ENCODE results near the gene PSIP1. TPM values are rescaled to one million over a fixed set of nuclear protein-coding genes. Genes with fewer than 3 reads are reported as not detected.
A peak's percentile ranks its signal among the peaks of the same experiment; 100 is the strongest.

Gene PSIP1
- total RNA-seq, 1 donor from 2014 or later, result 103 TPM

- no peak for DNase-seq (ENCODE audit: low spot score in 2 of 2, unreplicated experiment in 2 of 2)
- no peaks in the 10 kb centered on the region for H3K27me3 Mint-ChIP-seq (ENCODE audit: low read depth)
- peaks cover 19% of the 10 kb centered on the region for H3K36me3 Mint-ChIP-seq
- H3K4me3 Mint-ChIP-seq, result no peak overlapping the region
- peaks cover 15% of the 10 kb centered on the region for H3K4me1 Mint-ChIP-seq
- H3K27ac Mint-ChIP-seq, result peak overlapping the region; percentile 17
- TF ChIP-seq CTCF (IDR thresholded peaks at IDR 0.05; ENCODE audit: unreplicated experiment), result peak; percentile 45
- no peaks in the 10 kb centered on the region for H3K9me3 Mint-ChIP-seq
These were observed 24.7 kb downstream of the PSIP1 start for GRCh38 chr9:15485836-15486666.

- no peak for DNase-seq (ENCODE audit: low spot score in 2 of 2, unreplicated experiment in 2 of 2)
- H3K9me3 Mint-ChIP-seq, result no peaks in the 10 kb centered on the region
- no peak for TF ChIP-seq CTCF (IDR thresholded peaks at IDR 0.05; ENCODE audit: unreplicated experiment)
These were observed 26.0 kb downstream of the PSIP1 start for GRCh38 chr9:15484802-15485201.

GRCh38 chr9:15482146-15482545 lies 28.6 kb downstream of the PSIP1 start:
- DNase-seq (ENCODE audit: low spot score in 2 of 2, unreplicated experiment in 2 of 2), result no peak
- Mint-ChIP-seq H3K9me3 (no peaks in the 10 kb centered on the region), H3K4me3 (no peak overlapping the region), H3K36me3 (peaks cover 10% of the 10 kb centered on the region), H3K27me3 (ENCODE audit: low read depth) (no peaks in the 10 kb centered on the region), H3K27ac (peak overlapping the region; percentile 63), H3K4me1 (peaks cover 16% of the 10 kb centered on the region)
- no peak for TF ChIP-seq CTCF (IDR thresholded peaks at IDR 0.05; ENCODE audit: unreplicated experiment)

More at GRCh38 chr9:15484802-15485201, 26.0 kb downstream of the PSIP1 start:
- no peaks in the 10 kb centered on the region for H3K27me3 Mint-ChIP-seq (ENCODE audit: low read depth)
- no peak overlapping the region for H3K27ac Mint-ChIP-seq
- H3K4me1 Mint-ChIP-seq, result peaks cover 16% of the 10 kb centered on the region
- no peak overlapping the region for H3K4me3 Mint-ChIP-seq
- H3K36me3 Mint-ChIP-seq, result peaks cover 15% of the 10 kb centered on the region

- TF ChIP-seq CTCF (IDR thresholded peaks at IDR 0.05; ENCODE audit: unreplicated experiment), result no peak
- H3K27me3 Mint-ChIP-seq (ENCODE audit: low read depth), result no peaks in the 10 kb centered on the region
- DNase-seq (ENCODE audit: low spot score in 2 of 2, unreplicated experiment in 2 of 2), result no peak
- peak overlapping the region; percentile 68 for H3K27ac Mint-ChIP-seq
- H3K9me3 Mint-ChIP-seq, result no peaks in the 10 kb centered on the region
- H3K4me3 Mint-ChIP-seq, result no peak overlapping the region
- peaks cover 13% of the 10 kb centered on the region for H3K36me3 Mint-ChIP-seq
- peaks cover 16% of the 10 kb centered on the region for H3K4me1 Mint-ChIP-seq
These were observed 30.7 kb downstream of the PSIP1 start for GRCh38 chr9:15480028-15480427.

GRCh38 chr9:15475923-15476536 lies 34.7 kb downstream of the PSIP1 start:
- no peak for DNase-seq (ENCODE audit: low spot score in 2 of 2, unreplicated experiment in 2 of 2)
- H3K4me3 Mint-ChIP-seq, result no peak overlapping the region
- H3K4me1 Mint-ChIP-seq, result peaks cover 2% of the 10 kb centered on the region
- TF ChIP-seq CTCF (IDR thresholded peaks at IDR 0.05; ENCODE audit: unreplicated experiment), result no peak
- no peaks in the 10 kb centered on the region for H3K9me3 Mint-ChIP-seq
- no peak overlapping the region for H3K27ac Mint-ChIP-seq
- H3K27me3 Mint-ChIP-seq (ENCODE audit: low read depth), result no peaks in the 10 kb centered on the region
- peaks cover 15% of the 10 kb centered on the region for H3K36me3 Mint-ChIP-seq

All from mesothelial cell of epicardium (in vitro differentiated cells).